OCI-LY7 (cell line): ENCODE data around the gene ZDHHC8. TPM values are rescaled to one million over a fixed set of nuclear protein-coding genes. Genes with fewer than 3 reads are reported as not detected.

Experiments
- BruUV-seq: library from RNA; stranded (reverse); fragments of 400-500 nt; replicated peaks from 2 replicates; lab custom pipeline; 2021; lab: Mats Ljungman, UMichigan
- CTCF ChIA-PET: fragments of 300-600 bp; sonication (Branson Sonifier 250); formaldehyde crosslinking; loops from one replicate; lab custom pipeline; 2022; ENCODE audit warnings: antibody characterized with exemption; ENCODE audit not compliant: unreplicated experiment; lab: Charles Lee
- POLR2A ChIA-PET: fragments of 300-600 bp; sonication (Branson Sonifier 250); formaldehyde crosslinking; loops from one replicate; lab custom pipeline; 2022; ENCODE audit warnings: antibody characterized with exemption; lab: Charles Lee
- DNase-seq: peaks from one replicate; pipeline ENCODE4 v3.0.0-alpha.2; 2015; ENCODE audit warnings: low spot score
- H2AFZ ChIP-seq: fragments of 200-600 bp; sonication (generic), shearing (Covaris generic); 2 replicates; pipeline ENCODE4 v1.6.1; 2014; ENCODE audit warnings: mild to moderate bottlenecking, antibody characterized with exemption, low read length, moderate library complexity
- H3K27ac ChIP-seq: fragments of 200-600 bp; sonication (generic); 2 replicates; pipeline ENCODE4 v1.5.1; 2014; ENCODE audit warnings: mixed run types, low read depth, mild to moderate bottlenecking, moderate library complexity, low read length, inconsistent platforms; ENCODE audit not compliant: poor library complexity, severe bottlenecking
- H3K36me3 ChIP-seq: fragments of 200-600 bp; sonication (generic); 2 replicates; pipeline ENCODE4 v1.6.1; 2014; ENCODE audit warnings: mild to moderate bottlenecking, antibody characterized with exemption, low read length, moderate library complexity, mixed read lengths; ENCODE audit not compliant: insufficient read depth
- H3K4me1 ChIP-seq: fragments of 200-600 bp; sonication (generic); 2 replicates; pipeline ENCODE4 v1.5.1; 2014; ENCODE audit warnings: mild to moderate bottlenecking, low read length; ENCODE audit not compliant: insufficient read depth, poor library complexity, severe bottlenecking
- H3K4me2 ChIP-seq: fragments of 200-600 bp; sonication (generic); 2 replicates; pipeline ENCODE4 v1.6.1; 2014; ENCODE audit warnings: mild to moderate bottlenecking, low read length
- H3K4me3 ChIP-seq: fragments of 200-600 bp; sonication (generic); 2 replicates; pipeline ENCODE4 v1.5.1; 2014; ENCODE audit warnings: mild to moderate bottlenecking, low read depth, low read length; ENCODE audit not compliant: poor library complexity, severe bottlenecking
- H3K79me2 ChIP-seq: fragments of 200-600 bp; sonication (generic); 2 replicates; pipeline ENCODE4 v1.6.1; 2016; ENCODE audit warnings: low read depth, mild to moderate bottlenecking, low read length, moderate library complexity, mixed read lengths; ENCODE audit not compliant: insufficient read depth
- H3K9me2 ChIP-seq: fragments of 200-600 bp; sonication (generic); 2 replicates; pipeline ENCODE4 v1.6.1; 2016; ENCODE audit warnings: mild to moderate bottlenecking, low read length, mixed read lengths; ENCODE audit not compliant: insufficient read depth
- H3K9me3 ChIP-seq: fragments of 200-600 bp; sonication (generic); 2 replicates; pipeline ENCODE4 v1.6.1; 2014; ENCODE audit warnings: mild to moderate bottlenecking, mixed run types, low read length, mixed read lengths
- H4K20me1 ChIP-seq: fragments of 200-600 bp; sonication (generic); 2 replicates; pipeline ENCODE4 v1.6.1; 2014; ENCODE audit warnings: mild to moderate bottlenecking, antibody characterized with exemption, low read length, moderate library complexity, mixed read lengths; ENCODE audit not compliant: insufficient read depth
- EZH2phosphoT487 ChIP-seq: fragments of 200-600 bp; sonication (generic); IDR thresholded peaks from 2 replicates; pipeline ENCODE4 v1.6.1; 2018; ENCODE audit warnings: low read depth, borderline replicate concordance, mild to moderate bottlenecking, mixed run types, antibody characterized with exemption, low read length, moderate library complexity, mixed read lengths
- intact Hi-C: fragments of 100-400 bp; cut with micrococcal nuclease; formaldehyde crosslinking; loops from one replicate; pipeline ENCODE4 v1.10.0; 2022; ENCODE audit not compliant: unreplicated experiment
- total RNA-seq, 2 experiments: library from RNA; depleted of rRNA in 1 of 2; stranded (reverse); fragments of >200 nt in 1 of 2; shearing (Covaris generic) in 1 of 2; gene quantifications; 2 replicates each; pipeline ENCODE4 v1.2.3, GENCODE V29; 2014 to 2022
- TF ChIP-seq, protein P1 (sequence below): fragments of 200-600 bp; sonication (generic); conservative IDR thresholded peaks from 2 replicates; pipeline ENCODE4 v1.5.1; 2014; ENCODE audit warnings: mild to moderate bottlenecking, antibody characterized with exemption, low read length, moderate library complexity, mixed read lengths

ZDHHC8 gene
- total RNA-seq, 2 experiments from 2014 or later, result 2.3 to 16.7 TPM

GRCh38 chr22:20156611-20157429 is 25.2 kb downstream of the ZDHHC8 start:
- H3K36me3 ChIP-seq, result no peaks in the 10 kb centered on the region
- no peak overlapping the region for H3K4me3 ChIP-seq
- CTCF ChIA-PET, result interaction anchor here (0.6 kb wide), 1 partner anchor 82 kb away, joined by 4 read pairs; no protein-coding TSS in a partner anchor
- H3K4me2 ChIP-seq, result no peak overlapping the region
- H4K20me1 ChIP-seq, result no peaks in the 10 kb centered on the region
- no peak for TF ChIP-seq EZH2phosphoT487
- TF ChIP-seq, protein P1, sequence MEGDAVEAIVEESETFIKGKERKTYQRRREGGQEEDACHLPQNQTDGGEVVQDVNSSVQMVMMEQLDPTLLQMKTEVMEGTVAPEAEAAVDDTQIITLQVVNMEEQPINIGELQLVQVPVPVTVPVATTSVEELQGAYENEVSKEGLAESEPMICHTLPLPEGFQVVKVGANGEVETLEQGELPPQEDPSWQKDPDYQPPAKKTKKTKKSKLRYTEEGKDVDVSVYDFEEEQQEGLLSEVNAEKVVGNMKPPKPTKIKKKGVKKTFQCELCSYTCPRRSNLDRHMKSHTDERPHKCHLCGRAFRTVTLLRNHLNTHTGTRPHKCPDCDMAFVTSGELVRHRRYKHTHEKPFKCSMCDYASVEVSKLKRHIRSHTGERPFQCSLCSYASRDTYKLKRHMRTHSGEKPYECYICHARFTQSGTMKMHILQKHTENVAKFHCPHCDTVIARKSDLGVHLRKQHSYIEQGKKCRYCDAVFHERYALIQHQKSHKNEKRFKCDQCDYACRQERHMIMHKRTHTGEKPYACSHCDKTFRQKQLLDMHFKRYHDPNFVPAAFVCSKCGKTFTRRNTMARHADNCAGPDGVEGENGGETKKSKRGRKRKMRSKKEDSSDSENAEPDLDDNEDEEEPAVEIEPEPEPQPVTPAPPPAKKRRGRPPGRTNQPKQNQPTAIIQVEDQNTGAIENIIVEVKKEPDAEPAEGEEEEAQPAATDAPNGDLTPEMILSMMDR, result peak; percentile 89
- no peaks in the 10 kb centered on the region for H3K79me2 ChIP-seq
- intact Hi-C loops, result loop anchor here (1.0 to 10.0 kb wide), 5 partner anchors 81 to 538 kb away; partner anchors contain the start of gene RTN4R
- peak; percentile 75 for DNase-seq
- H3K9me3 ChIP-seq, result no peaks in the 10 kb centered on the region
- POLR2A ChIA-PET, result no interaction called here
- H3K9me2 ChIP-seq, result no peaks in the 10 kb centered on the region
- no peak overlapping the region for H2AFZ ChIP-seq
- H3K27ac ChIP-seq, result no peak overlapping the region
- no TSS peak for BruUV-seq
- no peaks in the 10 kb centered on the region for H3K4me1 ChIP-seq

DNA sequence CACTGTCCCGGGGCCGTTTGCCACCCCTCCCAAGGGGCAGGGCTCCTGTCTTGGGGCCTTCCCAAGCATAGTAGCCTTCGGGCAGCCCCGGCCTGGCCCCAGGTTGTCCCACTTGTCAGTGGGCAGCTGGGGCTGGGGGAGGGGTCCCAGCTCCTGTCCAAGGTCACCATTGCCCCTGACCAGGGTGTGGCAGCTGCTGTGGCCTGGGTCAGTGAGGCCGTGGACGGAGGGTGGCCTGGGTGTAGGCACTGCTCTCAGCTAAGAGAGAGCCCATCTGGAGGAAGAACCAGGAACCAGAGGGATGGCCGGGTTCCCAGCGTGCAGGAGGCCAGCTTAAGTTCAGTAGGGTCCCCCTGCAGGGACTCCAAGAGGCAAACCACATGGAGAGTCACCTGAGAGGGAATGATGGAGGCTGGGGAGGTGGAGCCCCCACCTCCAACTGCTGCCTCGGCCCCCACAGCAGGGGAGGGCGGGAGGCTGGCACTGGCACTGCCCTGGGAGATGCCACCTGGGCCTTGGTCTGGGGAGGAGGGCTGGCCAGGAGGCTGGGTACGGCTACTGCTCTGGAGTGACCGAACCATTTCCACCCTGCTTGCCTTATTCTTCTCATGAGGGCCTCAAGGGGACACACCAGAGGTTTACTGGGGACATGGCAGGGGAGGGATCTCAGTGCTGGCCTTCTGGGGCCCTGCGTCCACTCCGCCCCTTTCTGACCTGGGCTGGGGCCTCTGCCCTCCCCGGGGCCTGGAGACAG is 26.0 kb downstream of the ZDHHC8 start:
- no peaks in the 10 kb centered on the region for H3K4me1 ChIP-seq
- intact Hi-C loops, result loop anchor here (1.0 to 10.0 kb wide), 5 partner anchors 81 to 537 kb away; partner anchors contain the start of gene RTN4R
- H3K4me3 ChIP-seq, result no peak overlapping the region
- no peak for DNase-seq
- no peak overlapping the region for H3K27ac ChIP-seq
- H3K36me3 ChIP-seq, result no peaks in the 10 kb centered on the region
- ChIA-PET POLR2A (no interaction called here), CTCF (interaction anchor here (0.6 kb wide), 1 partner anchor 81 kb away, joined by 4 read pairs; no protein-coding TSS in a partner anchor)
- TF ChIP-seq EZH2phosphoT487, result no peak
- TF ChIP-seq, protein P1, result no peak
- no peaks in the 10 kb centered on the region for H3K9me2 ChIP-seq
- no peak overlapping the region for H2AFZ ChIP-seq
- no TSS peak for BruUV-seq
- no peaks in the 10 kb centered on the region for H3K9me3 ChIP-seq
- H4K20me1 ChIP-seq, result no peaks in the 10 kb centered on the region
- H3K4me2 ChIP-seq, result no peak overlapping the region
- no peaks in the 10 kb centered on the region for H3K79me2 ChIP-seq
